Measurements from ENCODE around the gene ARHGEF25.
"Not testable (repeated sequence)": the region's sequence is repeated elsewhere in the genome, so short reads cannot be mapped to it uniquely, and the experiment has no call there.

Gene ARHGEF25

GRCh38 chr12:57628280-57629191, 17.3 kb downstream of the ARHGEF25 start:
- H3K27ac ChIP-seq = no peak overlapping the region
- TF ChIP-seq CTCF (IDR thresholded peaks at IDR 0.05) = no peak
- peak; percentile 41 for DNase-seq (ENCODE audit: low spot score)
- no peak overlapping the region for H3K4me3 ChIP-seq

GRCh38 chr12:57629897-57630471, 18.7 kb downstream of the ARHGEF25 start:
- Histone ChIP-seq H3K4me3 (no peak overlapping the region), H3K27ac (no peak overlapping the region)
- peak; percentile 67 for DNase-seq (ENCODE audit: low spot score)
- TF ChIP-seq CTCF (IDR thresholded peaks at IDR 0.05) = no peak

GRCh38 chr12:57630891-57631433, 19.7 kb downstream of the ARHGEF25 start:
- TF ChIP-seq CTCF (IDR thresholded peaks at IDR 0.05) = no peak
- Histone ChIP-seq H3K4me3 (no peak overlapping the region), H3K27ac (no peak overlapping the region)
- DNase-seq (ENCODE audit: low spot score) = peak; percentile 61

- peak overlapping the region; percentile 92 for H3K4me3 ChIP-seq
- H3K27ac ChIP-seq = peak overlapping the region in 1 of 2 donors; percentile 64
- no peak for TF ChIP-seq CTCF (IDR thresholded peaks at IDR 0.05)
- DNase-seq (ENCODE audit: low spot score) = no peak
Measured at GRCh38 chr12:57631566-57632072, 20.4 kb downstream of the ARHGEF25 start.

GRCh38 chr12:57632073-57632957, 21.1 kb downstream of the ARHGEF25 start:
- peak; percentile 75 for DNase-seq (ENCODE audit: low spot score)
- H3K27ac ChIP-seq = peak overlapping the region; percentile 41 to 64
- no peak for TF ChIP-seq CTCF (IDR thresholded peaks at IDR 0.05)
- H3K4me3 ChIP-seq = peak overlapping the region; percentile 92

GRCh38 chr12:57632958-57633840, 22.0 kb downstream of the ARHGEF25 start, which contains the start of gene B4GALNT1:
Gene B4GALNT1, minus strand, starts transcription at chr12:57633201. Its CDS starts 1,069 bp downstream, at chr12:57632132.
- DNase-seq (ENCODE audit: low spot score) = peak; percentile 77
- Histone ChIP-seq H3K27ac (peak within 1 kb of the TSS; percentile 41 to 64), H3K4me3 (peak within 1 kb of the TSS; percentile 92)
- peak; percentile 97 for TF ChIP-seq CTCF (IDR thresholded peaks at IDR 0.05)

GRCh38 chr12:57636731-57637130, 25.5 kb downstream of the ARHGEF25 start:
- not testable (repeated sequence) for H3K4me3 ChIP-seq, H3K27ac ChIP-seq
- peak; percentile 12 for DNase-seq (ENCODE audit: low spot score)

All from coronary artery (tissue), 2 donors.